ENCODE results near the gene IQSEC1.

DNA sequence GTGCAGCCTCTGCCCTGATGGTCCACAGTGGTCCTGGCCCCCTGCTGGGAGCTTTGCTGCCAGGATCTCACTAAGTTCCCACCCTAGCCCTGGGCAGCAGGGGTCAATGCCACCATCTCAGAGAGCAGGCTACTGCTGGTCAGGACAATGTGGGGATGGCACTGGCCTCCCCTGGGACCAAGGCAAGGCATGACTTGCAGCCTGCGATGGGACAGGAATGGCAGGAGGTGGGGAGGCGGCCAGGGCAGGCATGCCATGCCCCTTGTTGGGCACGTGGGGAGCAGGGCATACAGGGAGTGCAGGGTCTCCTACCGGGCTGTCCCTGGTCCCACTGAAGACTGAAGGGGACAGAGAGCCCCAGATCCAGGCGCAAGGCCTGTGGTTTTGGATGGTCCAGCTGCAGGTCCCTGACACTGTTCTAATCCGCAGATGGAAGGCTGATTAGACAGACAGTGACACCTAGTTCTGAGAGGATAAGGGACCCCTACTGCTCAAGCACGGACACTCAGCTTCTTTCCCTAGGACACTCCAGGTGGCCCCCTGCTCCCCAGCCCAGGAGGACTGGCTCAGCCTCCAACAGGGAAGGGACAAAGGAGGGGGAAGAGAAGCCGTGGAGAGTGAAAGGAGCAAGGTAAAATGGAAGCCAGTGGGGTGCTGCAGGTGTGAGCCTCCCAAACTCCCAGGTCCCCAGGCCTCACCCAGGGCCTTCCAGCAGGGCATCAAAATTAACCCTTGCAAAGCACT lies 162.7 kb downstream of the IQSEC1 start:
- TF ChIP-seq CTCF (IDR thresholded peaks at IDR 0.05; ENCODE audit: control extremely low read depth in 1 of 3, insufficient read depth in 1 of 3, low read depth in 1 of 3, low read length in 3 of 3), result no peak
- TF ChIP-seq EGR1 (IDR thresholded peaks at IDR 0.05; ENCODE audit: borderline replicate concordance, low read depth, low read length), result no peak
- no peak for TF ChIP-seq BRCA1 (IDR thresholded peaks at IDR 0.05; ENCODE audit: low read depth, low read length)
- no peak for TF ChIP-seq CBX5 (IDR thresholded peaks at IDR 0.05; ENCODE audit: low read depth, low read length)
- no peak for TF ChIP-seq EZH2 (IDR thresholded peaks at IDR 0.05; ENCODE audit: low read depth, low read length, severe bottlenecking)
- TF ChIP-seq RNF2 (IDR thresholded peaks at IDR 0.05; ENCODE audit: borderline replicate concordance, low read depth, low read length, missing control alignments, poor library complexity, severe bottlenecking), result no peak
- TF ChIP-seq EP300 (IDR thresholded peaks at IDR 0.05; ENCODE audit: borderline replicate concordance in 1 of 2, low read depth in 2 of 2, low read length in 2 of 2), result no peak
- no peak for TF ChIP-seq SIN3A (conservative IDR thresholded peaks at IDR 0.05 in 1 of 2, IDR thresholded peaks at IDR 0.05 in 1 of 2; ENCODE audit: low read depth in 1 of 2, low read length in 2 of 2)
